Measurements from ENCODE around the gene DGCR8. TPM values are rescaled to one million over a fixed set of nuclear protein-coding genes. Genes with fewer than 3 reads are reported as not detected.

DGCR8 gene
- total RNA-seq, 4 donors from 2014 or later: 16.9 to 27.6 (median 25.5) TPM

- TF ChIP-seq POLR2A (IDR thresholded peaks at IDR 0.05): no peak
- no peak for TF ChIP-seq EP300 (IDR thresholded peaks at IDR 0.05)
- TF ChIP-seq CTCF (IDR thresholded peaks at IDR 0.05): no peak
- TF ChIP-seq POLR2AphosphoS5 (IDR thresholded peaks at IDR 0.05): no peak
- H3K36me3 ChIP-seq: peaks cover 0 to 99% of the 10 kb centered on the region in 2 donors
- 86 to 89% methylated on average over 9 to 10 of the region's 10 CpGs for WGBS, 2 donors (ENCODE audit: low coverage in 1 of 2)
- no peaks in the 10 kb centered on the region for H3K27me3 ChIP-seq
- H3K27ac ChIP-seq: no peak overlapping the region
- no peaks in the 10 kb centered on the region for H3K9me3 ChIP-seq
- ATAC-seq: no peak
- no peak overlapping the region for H3K4me3 ChIP-seq
- no peaks in the 10 kb centered on the region for H3K4me1 ChIP-seq
Measured at GRCh38 chr22:20058989-20059770, 20.9 kb upstream of the DGCR8 start.

GRCh38 chr22:20060700-20061480 lies 19.2 kb upstream of the DGCR8 start:
- ATAC-seq: no peak
- WGBS, 2 donors (ENCODE audit: low coverage in 1 of 2): 60 to 100% methylated on average over 1 to 2 of the region's 10 CpGs
- Histone ChIP-seq H3K27ac (no peak overlapping the region), H3K4me1 (no peaks in the 10 kb centered on the region), H3K4me3 (no peak overlapping the region), H3K36me3 (peaks cover 0 to 99% of the 10 kb centered on the region in 2 donors), H3K9me3 (no peaks in the 10 kb centered on the region), H3K27me3 (no peaks in the 10 kb centered on the region)
- TF ChIP-seq CTCF (IDR thresholded peaks at IDR 0.05): no peak
- TF ChIP-seq EP300 (IDR thresholded peaks at IDR 0.05): no peak
- TF ChIP-seq POLR2AphosphoS5 (IDR thresholded peaks at IDR 0.05): no peak
- no peak for TF ChIP-seq POLR2A (IDR thresholded peaks at IDR 0.05)

- 80% methylated on average over 1 of the region's 11 CpGs; no CpG with 5 or more reads in 1 of the 2 donors for WGBS, 2 donors (ENCODE audit: low coverage in 1 of 2)
- Histone ChIP-seq H3K4me3 (no peak overlapping the region), H3K4me1 (no peaks in the 10 kb centered on the region), H3K27ac (no peak overlapping the region), H3K9me3 (no peaks in the 10 kb centered on the region), H3K27me3 (no peaks in the 10 kb centered on the region), H3K36me3 (peaks cover 0 to 99% of the 10 kb centered on the region in 2 donors)
- TF ChIP-seq POLR2AphosphoS5 (IDR thresholded peaks at IDR 0.05) (no peak), CTCF (IDR thresholded peaks at IDR 0.05) (no peak), POLR2A (IDR thresholded peaks at IDR 0.05) (no peak), EP300 (IDR thresholded peaks at IDR 0.05) (no peak)
- ATAC-seq: peak; percentile 29
Measured at GRCh38 chr22:20061481-20061861, 18.6 kb upstream of the DGCR8 start.

- Histone ChIP-seq H3K4me3 (no peak overlapping the region), H3K4me1 (no peaks in the 10 kb centered on the region), H3K36me3 (peaks cover 0 to 94% of the 10 kb centered on the region in 2 donors), H3K27me3 (no peaks in the 10 kb centered on the region), H3K27ac (no peak overlapping the region), H3K9me3 (no peaks in the 10 kb centered on the region)
- ATAC-seq: no peak
- TF ChIP-seq EP300 (IDR thresholded peaks at IDR 0.05) (no peak), POLR2AphosphoS5 (IDR thresholded peaks at IDR 0.05) (no peak), CTCF (IDR thresholded peaks at IDR 0.05) (no peak), POLR2A (IDR thresholded peaks at IDR 0.05) (no peak)
- WGBS, 2 donors (ENCODE audit: low coverage in 1 of 2): 80% methylated on average over 2 of the region's 18 CpGs; no CpG with 5 or more reads in 1 of the 2 donors
Measured at GRCh38 chr22:20062043-20062765, 17.8 kb upstream of the DGCR8 start.
